HL-60 (cell line): Measurements from ENCODE around the gene TMIE.

Experiments used
- DNase-seq, 2 experiments: peaks; one replicate each; pipeline ENCODE4 v3.0.0-alpha.2; 2010 to 2020; ENCODE audit warnings: low read depth in 1 of 2, low spot score in 1 of 2
- H3K27ac ChIP-seq: fragments of 250-450 bp; sonication (Bioruptor Pico); replicated peaks from 2 replicates; pipeline ENCODE4 v1.5.1; 2020; ENCODE audit warnings: mild to moderate bottlenecking, moderate library complexity
- H3K27me3 ChIP-seq: fragments of 250-450 bp; sonication (Bioruptor Pico); 2 replicates; pipeline ENCODE4 v1.5.1; 2021; ENCODE audit warnings: mild to moderate bottlenecking, moderate library complexity; ENCODE audit not compliant: insufficient read depth, poor library complexity, severe bottlenecking
- H3K4me3 ChIP-seq: replicated peaks from 2 replicates; pipeline ENCODE4 v1.5.1; 2011; ENCODE audit warnings: mild to moderate bottlenecking, control low read depth, low read length; ENCODE audit not compliant: insufficient read depth
- CTCF ChIP-seq: IDR thresholded peaks from one replicate; pipeline ENCODE4 v1.5.1; 2011; ENCODE audit warnings: low read length, control low read depth, inconsistent platforms; ENCODE audit not compliant: insufficient read depth
- GABPA ChIP-seq: IDR thresholded peaks from 2 replicates; pipeline ENCODE4 v1.6.1; 2012; ENCODE audit warnings: low read depth
- POLR2AphosphoS5 ChIP-seq: IDR thresholded peaks from 2 replicates; pipeline ENCODE4 v1.6.1; 2012; ENCODE audit warnings: low read depth
- REST ChIP-seq: IDR thresholded peaks from 2 replicates; pipeline ENCODE4 v1.6.1; 2012; ENCODE audit warnings: low read depth; ENCODE audit not compliant: insufficient replicate concordance
- SPI1 ChIP-seq: IDR thresholded peaks from 2 replicates; pipeline ENCODE4 v1.6.1; 2012; ENCODE audit warnings: low read depth, mild to moderate bottlenecking, borderline replicate concordance

TMIE gene

DNA sequence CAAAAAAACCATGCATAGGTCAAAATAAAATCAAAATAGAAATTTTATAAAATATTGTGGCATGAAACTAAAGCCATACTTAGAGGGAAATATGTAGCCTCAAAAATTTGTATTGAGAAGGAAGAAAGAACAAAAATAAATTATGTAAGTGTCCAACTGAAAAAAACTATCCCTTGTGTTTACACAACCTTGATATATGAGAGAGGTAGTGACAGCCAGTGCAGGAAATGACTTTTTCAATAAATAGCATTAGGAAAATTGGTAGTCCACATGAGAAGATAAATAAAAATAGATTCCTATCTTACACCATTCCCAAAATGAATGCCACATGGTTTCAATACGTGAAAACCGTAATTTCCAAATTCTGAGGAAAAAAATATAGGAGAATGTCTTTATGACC is 29.6 kb downstream of the TMIE start:
- H3K4me3 ChIP-seq = no peak overlapping the region
- H3K27ac ChIP-seq = no peak overlapping the region
- peaks cover 3% of the 10 kb centered on the region for H3K27me3 ChIP-seq
- no peak for DNase-seq
- TF ChIP-seq POLR2AphosphoS5 (no peak), SPI1 (no peak), CTCF (no peak), REST (no peak), GABPA (no peak)

- Histone ChIP-seq H3K27me3 (peaks cover 3% of the 10 kb centered on the region), H3K4me3 (no peak overlapping the region), H3K27ac (no peak overlapping the region)
- no peak for DNase-seq
- TF ChIP-seq SPI1 (no peak), CTCF (no peak), REST (no peak), POLR2AphosphoS5 (no peak), GABPA (no peak)
Observed at GRCh38 chr3:46731795-46732194, 30.6 kb downstream of the TMIE start.

DNA sequence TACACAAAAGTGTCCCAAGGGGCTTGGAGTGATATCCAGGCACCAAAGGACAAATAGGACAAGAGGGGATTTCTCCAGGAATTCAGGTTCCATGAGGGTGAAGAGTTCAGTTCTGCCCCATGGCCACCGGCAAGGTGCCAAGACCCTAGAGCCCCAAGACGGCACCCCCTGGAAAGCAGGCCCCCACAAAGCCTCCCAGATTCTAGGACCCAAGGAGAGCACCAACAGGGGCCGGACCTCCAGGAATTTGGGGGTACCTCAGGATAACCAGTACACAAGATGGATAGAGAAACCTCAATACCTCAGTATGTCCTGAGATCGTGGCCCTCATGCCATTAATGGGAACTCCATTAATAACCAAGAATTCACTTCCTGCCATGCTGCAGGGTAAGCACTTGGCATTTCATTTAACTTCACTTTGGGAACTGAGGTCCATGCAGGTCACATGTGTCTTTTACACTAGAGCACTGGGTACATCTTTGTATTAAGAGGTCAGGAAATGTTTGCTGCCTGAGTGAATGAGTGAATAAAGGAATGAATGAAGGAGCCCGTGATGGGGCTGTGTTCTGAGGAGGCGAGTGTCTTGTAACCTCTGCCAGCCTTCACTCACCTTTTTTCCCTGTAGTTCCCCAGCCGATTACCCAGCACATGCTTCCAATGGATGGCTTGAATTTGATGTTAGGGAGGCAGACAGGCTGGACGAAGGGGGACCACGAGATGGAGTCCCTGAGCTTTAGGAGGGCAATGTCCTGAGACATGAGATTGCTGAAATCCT is 32.0 kb downstream of the TMIE start:
- no peak overlapping the region for H3K27ac ChIP-seq
- no peak for TF ChIP-seq SPI1
- TF ChIP-seq REST = no peak
- no peak for TF ChIP-seq GABPA
- TF ChIP-seq CTCF = no peak
- no peak for TF ChIP-seq POLR2AphosphoS5
- H3K27me3 ChIP-seq = peaks cover 4% of the 10 kb centered on the region
- H3K4me3 ChIP-seq = no peak overlapping the region
- no peak for DNase-seq
